Ovary (tissue), 9 donors: Measurements from ENCODE around the gene RTTN. TPM values are rescaled to one million over a fixed set of nuclear protein-coding genes. Genes with fewer than 3 reads are reported as not detected.

Experiments
- DNase-seq, 5 donors: peaks; one replicate each; pipeline ENCODE4 v3.0.0-alpha.2; 2019 to 2020
- H3K27ac ChIP-seq, 2 donors: fragments of 200-600 bp; one replicate each; pipeline versions ENCODE4 v1.5.1 to v1.8.0; 2019 to 2022
- H3K27me3 ChIP-seq: fragments of 200-600 bp; one replicate; pipeline ENCODE4 v1.8.0; 2022
- H3K36me3 ChIP-seq: fragments of 200-600 bp; sonication (generic); one replicate; pipeline ENCODE4 v1.5.1; 2019
- H3K4me1 ChIP-seq: one replicate; pipeline ENCODE4 v1.8.1; 2013; ENCODE audit warnings: mild to moderate bottlenecking, moderate library complexity; ENCODE audit not compliant: insufficient read depth
- H3K4me3 ChIP-seq: fragments of 200-600 bp; sonication (generic); one replicate; pipeline ENCODE4 v1.5.1; 2017
- H3K9me3 ChIP-seq, 2 donors: fragments of 200-600 bp in 1 of 2; sonication (generic) in 1 of 2; one replicate each; pipeline versions ENCODE4 v1.5.1 to v1.8.1; 2013 to 2019; ENCODE audit warnings: mild to moderate bottlenecking in 1 of 2, moderate library complexity in 1 of 2
- EP300 ChIP-seq: sonication (generic); formaldehyde crosslinking; IDR thresholded peaks from one replicate; pipeline ENCODE4 v1.6.1; 2017; ENCODE audit warnings: antibody characterized with exemption
- POLR2A ChIP-seq: fragments of 450-650 bp; IDR thresholded peaks from one replicate; pipeline ENCODE4 v1.6.1; 2017; ENCODE audit warnings: antibody characterized with exemption, mild to moderate bottlenecking, moderate library complexity
- WGBS, 3 donors: extraction: QIAGEN DNeasy Blood & Tissue Kit in 1 of 3; methylation state at CpG; one replicate each; pipeline versions ENCODE4 v1.1.5 to v1.1.7; 2013 to 2017; 5-methylcytosine and 5-hydroxymethylcytosine counted together
- intact Hi-C, 4 donors: fragments of 100-400 bp; cut with DNase I; formaldehyde crosslinking; loops; one replicate each; pipeline versions ENCODE4 v1.11.0 to v1.15.1; 2022 to 2023
- polyA plus RNA-seq, 2 donors: library from polyadenylated mRNA; stranded (reverse); fragments of 200-250 nt in 1 of 2; fragments of 350-450 nt in 1 of 2; fragmentation: Illumina TruSeq in 1 of 2; extraction: RNeasy Lipid Tissue Mini Kit (QIAGEN cat#74804) in 1 of 2; gene quantifications; one replicate each; pipeline ENCODE4 v1.2.3, GENCODE V29; 2013 to 2014
- total RNA-seq, 7 donors: library from RNA; depleted of rRNA in 2 of 7; stranded (reverse); fragments of >200 nt in 2 of 7; fragmentation: NEBNext Ultra II Directional in 3 of 7; extraction: Animal tissue kit (Norgen Biotek cat#: 25700) in 3 of 7; gene quantifications; one replicate each; pipeline versions ENCODE4 v1.1.0 to v1.2.4, GENCODE V29; 2016 to 2023
- TF ChIP-seq, protein P1 (sequence below), 3 donors: fragments of 450-650 bp in 2 of 3; fragments of 200-600 bp in 1 of 3; IDR thresholded peaks; one replicate each; pipeline versions ENCODE4 v1.5.1 to v1.8.0; 2016 to 2022; ENCODE audit warnings: antibody characterized with exemption in 3 of 3, mild to moderate bottlenecking in 1 of 3
- donor health status: DM: no; HTN: no; CAD: no; lungs with moderate emphysema.
- donor health status: DM: no; HTN: no; CAD: no.
- donor health status: Bipolar disorder and iron deficiency.
- donor health status: DM: yes; HTN: yes; CAD: no.
- donor health status: DM: no; HTN: no; CAD: no.
- donor health status: DM: yes; HTN: yes; CAD: no.

RTTN gene
- total and polyA plus RNA-seq, 9 donors: 6.2 to 22.4 (median 14.9) TPM

DNA sequence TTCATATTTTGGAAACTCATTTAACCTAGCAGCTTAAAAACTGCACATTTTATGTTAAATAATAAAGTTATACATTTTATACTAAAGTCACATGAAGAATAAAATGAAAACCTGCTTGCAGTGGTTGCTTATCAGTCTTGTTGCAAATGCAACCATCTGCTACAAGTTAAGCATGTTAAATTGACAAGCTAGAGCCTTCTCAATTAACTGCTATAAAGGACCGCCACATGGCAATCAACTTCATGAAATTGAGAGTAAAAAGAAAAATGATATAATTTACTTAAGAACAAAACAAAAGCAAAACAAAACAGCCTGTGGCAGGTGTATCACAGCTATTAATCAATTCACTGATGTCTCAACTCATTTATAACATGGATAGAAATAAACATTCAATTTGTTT is 78.7 kb downstream of the RTTN start:
- Histone ChIP-seq H3K4me1 (no peaks in the 10 kb centered on the region), H3K4me3 (no peak overlapping the region), H3K9me3 (no peaks in the 10 kb centered on the region), H3K36me3 (no peaks in the 10 kb centered on the region), H3K27ac (no peak overlapping the region), H3K27me3 (no peaks in the 10 kb centered on the region)
- WGBS, 3 donors: 97 to 100% (median 97%) methylated on average over 1 of the region's 1 CpG
- DNase-seq: no peak
- intact Hi-C loops: no loop called here
- TF ChIP-seq EP300 (no peak), POLR2A (no peak)
- TF ChIP-seq, protein P1, sequence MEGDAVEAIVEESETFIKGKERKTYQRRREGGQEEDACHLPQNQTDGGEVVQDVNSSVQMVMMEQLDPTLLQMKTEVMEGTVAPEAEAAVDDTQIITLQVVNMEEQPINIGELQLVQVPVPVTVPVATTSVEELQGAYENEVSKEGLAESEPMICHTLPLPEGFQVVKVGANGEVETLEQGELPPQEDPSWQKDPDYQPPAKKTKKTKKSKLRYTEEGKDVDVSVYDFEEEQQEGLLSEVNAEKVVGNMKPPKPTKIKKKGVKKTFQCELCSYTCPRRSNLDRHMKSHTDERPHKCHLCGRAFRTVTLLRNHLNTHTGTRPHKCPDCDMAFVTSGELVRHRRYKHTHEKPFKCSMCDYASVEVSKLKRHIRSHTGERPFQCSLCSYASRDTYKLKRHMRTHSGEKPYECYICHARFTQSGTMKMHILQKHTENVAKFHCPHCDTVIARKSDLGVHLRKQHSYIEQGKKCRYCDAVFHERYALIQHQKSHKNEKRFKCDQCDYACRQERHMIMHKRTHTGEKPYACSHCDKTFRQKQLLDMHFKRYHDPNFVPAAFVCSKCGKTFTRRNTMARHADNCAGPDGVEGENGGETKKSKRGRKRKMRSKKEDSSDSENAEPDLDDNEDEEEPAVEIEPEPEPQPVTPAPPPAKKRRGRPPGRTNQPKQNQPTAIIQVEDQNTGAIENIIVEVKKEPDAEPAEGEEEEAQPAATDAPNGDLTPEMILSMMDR (IDR thresholded peaks at IDR 0.05): no peak

DNA sequence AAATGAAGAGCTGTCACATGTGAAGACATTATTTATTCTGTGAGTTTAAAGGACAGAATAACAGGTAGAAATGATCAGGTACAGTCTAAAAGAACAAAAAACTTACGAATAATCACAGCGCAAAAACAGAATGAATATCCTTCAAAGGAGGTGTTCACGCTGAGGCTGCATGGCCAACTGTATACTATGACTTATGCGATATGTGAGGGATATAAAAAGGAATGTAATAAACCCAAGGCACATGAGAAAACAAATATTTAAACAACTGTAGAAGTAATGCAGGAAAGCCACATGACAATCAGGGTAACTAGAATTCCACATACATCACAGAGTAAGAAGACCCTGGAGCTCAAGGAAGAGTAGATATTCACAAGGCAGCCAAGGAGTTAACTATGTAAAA is 81.3 kb downstream of the RTTN start:
- Histone ChIP-seq H3K27me3 (no peaks in the 10 kb centered on the region), H3K9me3 (no peaks in the 10 kb centered on the region), H3K27ac (no peak overlapping the region), H3K4me3 (no peak overlapping the region), H3K4me1 (no peaks in the 10 kb centered on the region), H3K36me3 (no peaks in the 10 kb centered on the region)
- intact Hi-C loops: no loop called here
- TF ChIP-seq EP300: no peak
- TF ChIP-seq, protein P1 (IDR thresholded peaks at IDR 0.05): no peak
- no peak for TF ChIP-seq POLR2A
- no peak for DNase-seq
- WGBS, 3 donors: 95 to 97% (median 97%) methylated on average over 4 of the region's 4 CpGs

DNA sequence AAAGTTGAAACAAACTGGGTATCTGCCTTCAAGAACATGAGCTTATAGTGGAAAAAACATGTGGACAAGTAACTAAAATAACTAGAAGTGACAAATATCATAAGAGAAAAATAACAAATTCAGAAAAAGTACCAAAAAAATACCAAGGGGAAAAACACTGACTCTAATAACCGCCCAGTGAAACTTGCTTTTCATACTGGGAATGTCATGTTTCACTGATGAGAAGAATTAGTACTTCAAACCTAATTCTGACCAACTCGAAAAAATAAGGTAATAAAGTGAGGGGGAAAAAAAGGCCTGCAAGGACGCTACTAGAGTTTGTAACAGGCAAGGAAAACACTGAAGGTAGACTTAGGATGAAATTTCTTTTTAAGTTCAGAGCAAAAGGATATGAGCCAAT is 83.6 kb downstream of the RTTN start:
- WGBS, 3 donors: 94 to 95% (median 94%) methylated on average over 3 of the region's 3 CpGs
- no peaks in the 10 kb centered on the region for H3K36me3 ChIP-seq
- no peak for DNase-seq
- no peak overlapping the region for H3K4me3 ChIP-seq
- no peaks in the 10 kb centered on the region for H3K27me3 ChIP-seq
- no peaks in the 10 kb centered on the region for H3K9me3 ChIP-seq
- TF ChIP-seq EP300: no peak
- no peaks in the 10 kb centered on the region for H3K4me1 ChIP-seq
- no peak overlapping the region for H3K27ac ChIP-seq
- intact Hi-C loops: no loop called here

DNA sequence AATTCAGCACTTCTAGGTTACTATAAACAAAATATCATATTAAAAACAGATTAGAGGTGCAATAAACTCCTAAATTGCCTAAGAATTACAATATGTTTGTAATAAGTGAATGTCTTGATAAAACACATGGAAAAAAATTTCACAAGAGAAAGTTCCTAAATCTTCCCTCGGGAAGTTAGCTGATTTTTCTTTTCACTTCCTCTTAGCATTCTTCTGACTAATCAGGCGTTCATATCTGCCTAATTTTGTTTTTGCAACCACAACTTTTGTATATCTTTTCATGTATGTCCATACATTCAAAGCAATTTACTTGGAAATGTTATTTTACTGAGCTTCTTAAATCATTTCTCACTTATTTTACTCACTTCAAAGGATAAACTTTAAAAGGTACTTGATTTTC is 88.5 kb downstream of the RTTN start:
- DNase-seq: no peak
- no peak for TF ChIP-seq EP300
- TF ChIP-seq POLR2A: no peak
- TF ChIP-seq, protein P1 (IDR thresholded peaks at IDR 0.05): no peak
- Histone ChIP-seq H3K27me3 (no peaks in the 10 kb centered on the region), H3K9me3 (no peaks in the 10 kb centered on the region), H3K36me3 (no peaks in the 10 kb centered on the region), H3K4me1 (no peaks in the 10 kb centered on the region), H3K27ac (no peak overlapping the region), H3K4me3 (no peak overlapping the region)
- intact Hi-C loops: no loop called here
- WGBS, 3 donors: 82 to 90% (median 83%) methylated on average over 2 of the region's 2 CpGs

DNA sequence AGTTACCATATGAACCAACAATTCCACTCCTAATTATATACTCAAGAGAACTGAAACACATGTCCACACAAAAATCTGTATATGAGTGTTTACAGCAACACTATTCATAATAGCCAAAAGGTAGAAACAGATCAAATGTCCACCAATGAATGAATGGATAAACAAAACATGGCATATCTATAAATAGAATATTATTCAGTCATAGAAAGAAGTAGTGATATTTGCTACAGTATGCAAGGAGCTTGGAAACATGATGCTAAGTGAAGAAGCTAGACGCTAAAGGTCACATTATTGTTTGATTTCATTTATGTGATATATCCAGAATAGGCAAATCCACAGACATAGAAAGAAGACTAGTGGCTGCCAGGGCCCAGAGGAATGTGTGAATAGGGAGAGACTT is 92.0 kb downstream of the RTTN start:
- no peaks in the 10 kb centered on the region for H3K4me1 ChIP-seq
- WGBS, 3 donors: 94 to 96% (median 96%) methylated on average over 1 of the region's 1 CpG
- H3K9me3 ChIP-seq: no peaks in the 10 kb centered on the region
- H3K4me3 ChIP-seq: no peak overlapping the region
- no peaks in the 10 kb centered on the region for H3K36me3 ChIP-seq
- no peaks in the 10 kb centered on the region for H3K27me3 ChIP-seq
- no peak for DNase-seq
- no peak overlapping the region for H3K27ac ChIP-seq
- TF ChIP-seq POLR2A: no peak
- no peak for TF ChIP-seq EP300
- TF ChIP-seq, protein P1 (IDR thresholded peaks at IDR 0.05): no peak
- intact Hi-C loops: no loop called here
